RWPE1 (cell line): Measurements from ENCODE around the gene CD55.
A peak's percentile ranks its signal among the peaks of the same experiment; 100 is the strongest.

Experiments
- CTCF ChIA-PET: fragments of 350-600 bp; sonication (Branson Sonifier 250); formaldehyde crosslinking; extraction: SDS; loops from one replicate; lab custom pipeline; 2021; lab: Yijun Ruan, JAX
- POLR2A ChIA-PET: fragments of 400-600 bp; formaldehyde crosslinking; extraction: SDS; loops from one replicate; lab custom pipeline; 2020; ENCODE audit warnings: antibody characterized with exemption; ENCODE audit not compliant: low non-redundant PET; lab: Yijun Ruan, JAX
- DNase-seq: peaks from one replicate; pipeline ENCODE4 v3.0.0; 2012; ENCODE audit warnings: low spot score
- H3K27ac ChIP-seq: fragments of 450-650 bp; 2 replicates; pipeline ENCODE4 v1.5.1; 2017
- TF ChIP-seq, protein P1 (sequence below): fragments of 450-650 bp; conservative IDR thresholded peaks from 2 replicates; pipeline ENCODE4 v1.5.1; 2017; ENCODE audit warnings: low read depth, mild to moderate bottlenecking

Gene CD55

GRCh38 chr1:207282058-207282457 is 39.4 kb upstream of the CD55 start:
- TF ChIP-seq, protein P1, sequence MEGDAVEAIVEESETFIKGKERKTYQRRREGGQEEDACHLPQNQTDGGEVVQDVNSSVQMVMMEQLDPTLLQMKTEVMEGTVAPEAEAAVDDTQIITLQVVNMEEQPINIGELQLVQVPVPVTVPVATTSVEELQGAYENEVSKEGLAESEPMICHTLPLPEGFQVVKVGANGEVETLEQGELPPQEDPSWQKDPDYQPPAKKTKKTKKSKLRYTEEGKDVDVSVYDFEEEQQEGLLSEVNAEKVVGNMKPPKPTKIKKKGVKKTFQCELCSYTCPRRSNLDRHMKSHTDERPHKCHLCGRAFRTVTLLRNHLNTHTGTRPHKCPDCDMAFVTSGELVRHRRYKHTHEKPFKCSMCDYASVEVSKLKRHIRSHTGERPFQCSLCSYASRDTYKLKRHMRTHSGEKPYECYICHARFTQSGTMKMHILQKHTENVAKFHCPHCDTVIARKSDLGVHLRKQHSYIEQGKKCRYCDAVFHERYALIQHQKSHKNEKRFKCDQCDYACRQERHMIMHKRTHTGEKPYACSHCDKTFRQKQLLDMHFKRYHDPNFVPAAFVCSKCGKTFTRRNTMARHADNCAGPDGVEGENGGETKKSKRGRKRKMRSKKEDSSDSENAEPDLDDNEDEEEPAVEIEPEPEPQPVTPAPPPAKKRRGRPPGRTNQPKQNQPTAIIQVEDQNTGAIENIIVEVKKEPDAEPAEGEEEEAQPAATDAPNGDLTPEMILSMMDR = no peak
- ChIA-PET CTCF (no interaction called here), POLR2A (no interaction called here)
- H3K27ac ChIP-seq = no peak overlapping the region
- DNase-seq = peak; percentile 13

DNA sequence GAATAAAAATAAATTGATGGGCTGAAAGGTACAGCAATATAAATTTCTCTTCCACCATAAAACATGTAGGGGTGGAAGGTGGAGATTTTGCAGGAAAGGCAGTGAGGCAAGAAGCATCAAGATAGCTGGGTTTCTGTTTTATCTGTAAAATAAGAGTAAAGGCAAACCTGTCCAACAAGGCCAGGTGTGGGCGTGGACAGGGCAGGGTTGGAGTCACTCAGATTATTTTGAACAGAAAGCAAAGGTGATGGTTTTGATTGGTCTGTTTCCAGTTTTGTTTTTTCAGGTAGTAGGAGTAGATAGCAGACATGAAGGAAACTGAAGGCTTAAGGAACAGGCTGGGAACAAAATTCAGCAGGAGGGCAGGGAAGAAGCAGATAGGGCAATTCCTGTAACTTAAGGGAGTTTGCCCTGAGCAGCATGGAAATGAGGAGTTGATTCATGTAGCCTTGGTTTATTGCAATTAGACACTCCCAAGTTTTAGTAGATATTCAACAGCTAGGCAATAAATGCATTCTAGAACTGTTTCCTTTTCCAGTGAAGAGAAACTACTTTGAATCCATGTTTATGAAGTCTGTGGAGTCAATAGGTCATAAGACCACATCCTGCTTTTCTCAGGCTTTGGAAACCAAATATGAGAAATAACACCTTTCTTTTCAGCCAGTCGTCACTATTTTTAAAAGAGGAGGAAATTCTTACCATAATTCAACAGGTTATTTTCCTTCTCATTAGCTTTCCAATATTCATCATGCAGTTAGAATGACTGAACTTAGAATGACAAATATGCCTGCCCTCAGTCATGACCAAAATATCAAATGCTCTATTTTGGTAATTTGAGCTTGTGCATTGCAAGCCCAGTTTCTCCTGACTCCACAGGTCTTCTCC is 38.7 kb upstream of the CD55 start:
- ChIA-PET POLR2A (no interaction called here), CTCF (no interaction called here)
- TF ChIP-seq, protein P1 = no peak
- no peak overlapping the region for H3K27ac ChIP-seq
- DNase-seq = no peak

DNA sequence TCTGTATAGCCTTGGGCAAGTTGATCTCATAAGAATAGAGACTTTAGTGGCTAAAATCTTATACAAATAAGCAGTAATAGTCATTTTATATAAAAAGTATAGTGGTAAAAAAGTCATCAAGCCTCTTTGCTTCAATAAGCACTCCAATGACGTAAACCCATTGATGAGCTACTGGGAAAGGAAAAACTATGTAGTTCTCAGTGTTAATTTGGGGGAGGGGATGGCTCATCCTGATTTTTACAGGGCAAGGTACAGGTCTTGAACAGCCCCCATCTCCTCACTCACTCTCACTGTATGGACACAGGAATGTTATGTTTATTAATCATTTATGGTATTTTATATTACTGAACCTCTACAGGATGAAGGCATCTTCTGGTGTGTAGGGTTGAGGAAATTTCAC is 38.1 kb upstream of the CD55 start:
- DNase-seq = no peak
- POLR2A ChIA-PET = no interaction called here
- CTCF ChIA-PET = no interaction called here

GRCh38 chr1:207284209-207284897 is 37.1 kb upstream of the CD55 start:
- no peak for DNase-seq
- no peak overlapping the region for H3K27ac ChIP-seq
- CTCF ChIA-PET = interaction anchor here (0.6 kb wide), 1 partner anchor 21 kb away, joined by 3 read pairs; no protein-coding TSS in a partner anchor
- POLR2A ChIA-PET = no interaction called here
- TF ChIP-seq, protein P1 = no peak

More for the DNA sequence above, 38.1 kb upstream of the CD55 start:
- no peak overlapping the region for H3K27ac ChIP-seq
- TF ChIP-seq, protein P1 = no peak

- TF ChIP-seq, protein P1 = no peak
- H3K27ac ChIP-seq = no peak overlapping the region
- CTCF ChIA-PET = no interaction called here
- no peak for DNase-seq
- POLR2A ChIA-PET = no interaction called here
Observed at GRCh38 chr1:207286786-207287468, 34.6 kb upstream of the CD55 start.

DNA sequence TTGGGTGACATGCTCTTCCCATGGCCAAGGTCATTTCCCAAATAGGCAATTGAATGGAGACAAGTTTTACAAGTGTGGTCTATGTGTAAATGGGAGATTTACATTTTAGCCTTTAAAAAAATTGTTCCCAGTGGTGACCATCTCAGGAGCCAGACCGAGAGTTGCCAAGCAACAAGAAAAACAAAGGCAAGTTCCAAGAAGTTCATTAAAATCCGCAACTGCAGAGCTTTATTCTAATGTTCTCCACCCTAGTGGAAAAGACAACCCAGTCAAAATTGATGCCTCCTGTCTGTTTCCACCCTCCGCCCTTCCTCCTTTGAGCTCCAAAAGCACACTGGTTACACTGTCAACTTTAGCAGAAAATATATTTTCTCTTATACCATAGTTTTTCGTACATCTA is 33.2 kb upstream of the CD55 start:
- H3K27ac ChIP-seq = no peak overlapping the region
- no peak for DNase-seq
- POLR2A ChIA-PET = no interaction called here
- CTCF ChIA-PET = interaction anchor here (0.7 kb wide), 1 partner anchor 1715 kb away, joined by 3 read pairs; no protein-coding TSS in a partner anchor
- TF ChIP-seq, protein P1 = no peak
